ENCODE results near the gene MT1A.
"Not testable (repeated sequence)": the region's sequence is repeated elsewhere in the genome, so short reads cannot be mapped to it uniquely, and the experiment has no call there.

The MT1A gene

GRCh38 chr16:56610609-56611111 is 27.8 kb upstream of the MT1A start:
- no peak for DNase-seq (ENCODE audit: low read depth)

GRCh38 chr16:56611281-56611833 is 27.1 kb upstream of the MT1A start:
- peak; percentile 67 for DNase-seq (ENCODE audit: low read depth)

GRCh38 chr16:56613706-56614105 is 24.8 kb upstream of the MT1A start:
- DNase-seq (ENCODE audit: low read depth), result no peak

- no peak for DNase-seq (ENCODE audit: low read depth)
Observed at GRCh38 chr16:56614549-56614991, 23.9 kb upstream of the MT1A start.

- DNase-seq (ENCODE audit: low read depth), result no peak
Observed at GRCh38 chr16:56615353-56615752, 23.1 kb upstream of the MT1A start.

GRCh38 chr16:56616608-56617211 is 21.8 kb upstream of the MT1A start:
- DNase-seq (ENCODE audit: low read depth), result no peak

- DNase-seq (ENCODE audit: low read depth), result no peak
Observed at GRCh38 chr16:56617212-56618085, 21.0 kb upstream of the MT1A start.

GRCh38 chr16:56618138-56618537 is 20.3 kb upstream of the MT1A start:
- DNase-seq (ENCODE audit: low read depth), result no peak

GRCh38 chr16:56620339-56620897 is 18.0 kb upstream of the MT1A start:
- no peak for DNase-seq (ENCODE audit: low read depth)

- DNase-seq (ENCODE audit: low read depth), result not testable (repeated sequence)
Observed at GRCh38 chr16:56621665-56622445, 16.6 kb upstream of the MT1A start.

- DNase-seq (ENCODE audit: low read depth), result not testable (repeated sequence)
Observed at GRCh38 chr16:56623184-56623583, 15.3 kb upstream of the MT1A start.

GRCh38 chr16:56623637-56624036 is 14.8 kb upstream of the MT1A start:
- no peak for DNase-seq (ENCODE audit: low read depth)

GRCh38 chr16:56625140-56625942 is 13.1 kb upstream of the MT1A start, which contains the start of gene MT1E:
MT1E (plus strand) TSS chr16:56625781; CDS start chr16:56625852, 71 bp downstream.
- DNase-seq (ENCODE audit: low read depth), result no peak

- peak; percentile 94 for DNase-seq (ENCODE audit: low read depth)
Observed at GRCh38 chr16:56625943-56626654, 12.4 kb upstream of the MT1A start.

GRCh38 chr16:56626685-56627084 is 11.8 kb upstream of the MT1A start:
- no peak for DNase-seq (ENCODE audit: low read depth)

- no peak for DNase-seq (ENCODE audit: low read depth)
Observed at GRCh38 chr16:56628486-56629350, 9.7 kb upstream of the MT1A start.

- no peak for DNase-seq (ENCODE audit: low read depth)
Observed at GRCh38 chr16:56629531-56629930, 8.9 kb upstream of the MT1A start.

GRCh38 chr16:56630134-56630533 is 8.3 kb upstream of the MT1A start:
- DNase-seq (ENCODE audit: low read depth), result no peak

- DNase-seq (ENCODE audit: low read depth), result no peak
Observed at GRCh38 chr16:56631197-56631596, 7.3 kb upstream of the MT1A start.

Data from stromal cell of bone marrow (primary cell).